GM18907 (cell line): ENCODE data around the gene SF3B4.
A peak's percentile ranks its signal among the peaks of the same experiment; 100 is the strongest.
"Not testable (repeated sequence)": the region's sequence is repeated elsewhere in the genome, so short reads cannot be mapped to it uniquely, and the experiment has no call there.

Source experiments
- ATAC-seq: cut with Tn5 transposase; IDR thresholded peaks from one replicate; pipeline ENCODE4 v1.9.1; 2021; ENCODE audit warnings: mild to moderate bottlenecking, moderate library complexity; ENCODE audit not compliant: unreplicated experiment

The SF3B4 gene

DNA sequence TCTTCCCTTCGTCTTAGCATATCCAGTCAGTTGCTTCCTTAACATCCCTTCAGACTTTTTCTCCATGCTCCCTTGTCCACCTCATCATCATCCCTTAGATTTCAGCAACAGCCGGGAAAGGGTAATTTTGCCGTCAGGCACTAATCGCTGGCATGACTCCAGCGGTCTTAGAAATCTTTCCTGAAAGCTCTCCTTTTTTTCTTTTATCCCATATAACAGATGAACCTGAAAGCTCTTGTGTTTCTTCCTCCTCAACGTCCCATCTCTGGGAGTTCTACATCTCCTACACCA is 38.7 kb downstream of the SF3B4 start:
- no peak for ATAC-seq

DNA sequence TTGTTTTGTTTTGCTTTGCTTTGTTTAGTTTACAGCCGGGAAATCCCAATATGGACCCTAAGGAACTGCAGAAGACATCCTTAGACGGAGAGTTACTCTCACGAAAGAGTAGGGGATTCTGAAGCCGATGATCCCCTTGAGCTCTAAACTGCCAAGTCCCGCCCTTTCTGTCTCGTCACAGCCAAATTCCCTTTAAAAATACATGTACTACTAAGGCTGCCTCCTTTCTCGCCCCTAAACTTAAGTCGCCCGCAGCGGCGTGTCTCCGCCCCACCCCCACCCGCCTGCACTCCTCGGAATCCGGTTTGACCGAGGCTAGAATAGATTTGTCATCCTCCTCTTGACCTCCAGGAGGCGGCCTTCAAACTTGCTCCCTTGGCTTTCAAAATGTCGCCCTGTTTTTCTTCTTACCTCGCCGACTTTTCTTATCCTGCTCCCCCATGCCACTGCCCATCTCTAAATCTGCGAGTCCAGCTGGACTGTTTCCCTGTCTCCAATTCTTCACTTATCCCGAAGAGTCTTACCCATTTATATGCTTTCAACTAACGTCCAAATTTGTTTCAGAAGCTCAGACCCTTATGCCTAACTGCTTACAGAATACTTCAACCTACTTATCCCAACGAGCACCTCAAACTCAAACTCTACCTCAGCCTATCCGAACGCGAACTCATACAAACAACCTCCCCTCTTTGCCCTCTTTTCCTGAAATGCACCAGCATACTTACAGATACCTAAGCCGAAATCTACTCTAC is 39.2 kb downstream of the SF3B4 start:
- no peak for ATAC-seq

DNA sequence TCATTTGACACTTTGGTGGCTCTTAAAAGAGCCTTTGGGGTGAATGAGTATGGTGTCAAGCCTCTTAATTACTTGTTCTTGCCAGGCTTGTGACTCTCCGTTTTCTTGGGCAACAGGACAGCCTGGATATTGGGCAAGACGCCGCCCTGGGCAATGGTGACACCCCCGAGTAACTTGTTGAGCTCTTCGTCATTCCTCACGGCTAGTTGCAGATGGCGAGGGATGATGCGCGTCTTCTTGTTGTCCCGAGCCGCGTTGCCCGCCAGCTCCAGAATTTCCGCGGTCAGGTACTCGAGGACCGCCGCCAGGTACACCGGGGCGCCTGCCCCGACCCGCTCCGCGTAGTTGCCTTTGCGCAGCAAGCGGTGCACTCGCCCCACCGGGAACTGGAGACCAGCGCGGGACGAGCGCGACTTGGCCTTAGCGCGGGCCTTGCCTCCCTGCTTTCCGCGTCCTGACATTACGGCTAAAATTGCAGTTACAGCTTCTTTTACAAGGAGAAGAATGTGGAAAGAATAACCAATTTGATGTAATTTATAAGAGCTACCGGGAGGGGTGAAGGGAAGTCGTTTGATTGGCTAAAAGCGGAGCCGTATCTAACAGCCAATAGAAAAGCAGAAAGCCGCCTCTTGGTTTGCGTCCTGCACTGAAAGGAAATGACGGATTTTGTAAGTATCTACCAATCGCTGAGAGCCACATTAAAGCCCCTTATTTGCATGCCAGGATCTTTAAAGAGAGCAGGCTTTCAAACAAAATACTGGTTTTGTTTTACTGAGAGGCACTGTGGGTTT is 40.0 kb downstream of the SF3B4 start:
- peak; percentile 55 for ATAC-seq

- ATAC-seq, result not testable (repeated sequence)
These were observed 40.5 kb downstream of the SF3B4 start for GRCh38 chr1:149887196-149887455.

DNA sequence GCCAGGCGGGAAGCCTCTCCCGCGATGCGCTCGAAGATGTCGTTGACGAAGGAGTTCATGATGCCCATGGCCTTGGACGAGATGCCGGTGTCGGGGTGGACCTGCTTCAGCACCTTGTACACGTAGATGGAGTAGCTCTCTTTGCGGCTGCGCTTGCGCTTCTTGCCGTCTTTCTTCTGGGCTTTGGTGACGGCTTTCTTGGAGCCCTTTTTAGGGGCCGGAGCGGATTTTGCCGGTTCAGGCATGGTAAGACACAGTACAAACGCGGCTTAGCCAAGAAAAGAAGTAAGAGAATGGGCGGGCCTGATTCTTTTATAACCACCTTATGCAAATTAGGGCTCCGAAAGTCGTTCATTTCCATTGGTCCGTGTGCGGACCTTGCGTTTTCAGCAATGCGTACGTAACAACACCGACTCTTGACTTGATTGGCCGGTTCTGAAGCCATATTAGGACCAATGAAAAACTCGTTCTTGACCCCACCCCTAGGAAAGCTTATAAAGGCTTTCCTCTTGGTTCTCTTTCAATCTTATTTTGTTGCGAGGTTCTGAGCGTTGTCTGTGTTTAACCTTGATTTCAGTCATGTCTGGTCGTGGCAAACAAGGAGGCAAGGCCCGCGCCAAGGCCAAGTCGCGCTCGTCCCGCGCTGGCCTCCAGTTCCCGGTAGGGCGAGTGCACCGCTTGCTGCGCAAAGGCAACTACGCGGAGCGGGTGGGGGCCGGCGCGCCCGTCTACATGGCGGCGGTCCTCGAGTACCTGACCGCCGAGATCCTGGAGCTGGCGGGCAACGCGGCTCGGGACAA is 41.0 kb downstream of the SF3B4 start:
- peak; percentile 69 for ATAC-seq

DNA sequence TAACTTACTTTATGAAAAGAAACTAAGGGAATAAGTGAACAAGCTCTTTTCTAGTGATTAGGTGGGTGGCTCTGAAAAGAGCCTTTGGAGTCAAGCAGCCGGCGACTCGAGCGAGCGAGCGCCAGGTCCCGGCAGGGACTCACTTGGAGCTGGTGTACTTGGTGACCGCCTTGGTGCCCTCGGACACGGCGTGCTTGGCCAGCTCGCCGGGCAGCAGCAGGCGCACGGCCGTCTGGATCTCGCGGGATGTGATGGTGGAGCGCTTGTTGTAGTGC is 41.5 kb downstream of the SF3B4 start:
- ATAC-seq, result not testable (repeated sequence)

DNA sequence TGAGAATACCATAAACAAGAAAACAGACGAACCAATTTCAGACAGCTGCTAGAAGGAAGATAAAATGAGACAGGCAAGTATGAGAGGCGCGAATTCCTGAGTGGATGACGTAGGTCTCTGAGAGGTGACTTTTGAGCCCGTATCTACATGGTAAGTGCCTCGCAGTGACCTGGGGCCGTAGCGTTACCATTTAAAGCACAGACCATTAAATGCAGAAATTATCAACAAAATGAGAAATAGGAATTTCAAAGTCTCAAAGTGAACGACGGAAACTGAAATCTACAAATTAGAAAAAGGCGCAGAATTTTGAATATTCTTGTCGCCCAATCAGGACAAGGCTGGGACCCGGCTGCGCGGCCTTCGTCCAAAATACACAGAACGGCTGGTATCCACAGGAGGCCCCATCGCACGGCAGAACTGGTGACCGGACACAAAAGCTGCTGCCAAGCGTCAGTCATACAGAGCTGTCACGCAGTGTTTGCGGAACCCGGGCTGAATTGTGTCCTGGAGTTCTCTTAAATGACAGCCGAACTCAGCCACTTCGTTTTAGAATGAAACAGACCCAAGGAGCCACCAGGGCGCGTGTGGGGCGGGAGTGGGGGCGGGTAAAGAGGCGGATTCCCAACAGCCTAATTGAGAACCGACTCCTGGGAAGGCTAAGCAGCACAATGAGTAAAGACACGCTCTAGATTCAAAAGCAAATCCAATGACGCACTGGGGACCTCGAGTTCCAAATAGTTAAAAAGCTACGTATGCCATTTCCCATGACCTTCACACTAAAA is 42.1 kb downstream of the SF3B4 start:
- no peak for ATAC-seq

- no peak for ATAC-seq
These were observed 42.9 kb downstream of the SF3B4 start for GRCh38 chr1:149884433-149885338.

DNA sequence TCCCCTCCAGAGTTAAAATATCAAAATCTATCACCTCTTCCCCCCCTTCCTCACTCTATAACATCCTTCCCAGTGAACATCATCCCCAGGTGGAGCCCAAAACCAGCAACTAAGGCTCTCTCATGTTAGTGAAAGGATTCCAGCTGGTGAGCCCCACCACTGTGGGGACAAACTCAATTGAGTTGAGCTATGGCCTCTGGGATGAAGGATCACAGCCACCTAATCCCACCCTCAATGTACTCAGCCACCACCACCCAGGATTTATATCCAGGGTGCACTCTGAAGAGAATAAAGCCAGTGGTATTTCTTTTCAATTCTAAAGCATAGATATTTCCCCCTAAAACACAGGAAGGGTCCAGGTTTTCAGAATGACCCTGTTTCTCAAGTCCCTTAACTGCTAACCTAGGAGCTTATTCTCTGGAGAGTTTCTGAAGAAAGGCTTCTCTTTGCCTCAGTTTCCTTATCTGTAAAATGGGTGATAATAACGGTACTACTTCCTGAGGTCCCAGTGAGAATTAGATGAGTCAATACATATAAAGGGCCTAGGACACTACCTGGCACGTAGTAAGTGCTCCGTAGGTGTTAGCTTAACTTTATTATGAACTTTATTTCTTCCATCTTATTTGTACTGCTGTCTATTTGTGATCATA is 43.9 kb downstream of the SF3B4 start:
- ATAC-seq, result no peak

- ATAC-seq, result no peak
These were observed 45.7 kb downstream of the SF3B4 start for GRCh38 chr1:149881876-149882275.

DNA sequence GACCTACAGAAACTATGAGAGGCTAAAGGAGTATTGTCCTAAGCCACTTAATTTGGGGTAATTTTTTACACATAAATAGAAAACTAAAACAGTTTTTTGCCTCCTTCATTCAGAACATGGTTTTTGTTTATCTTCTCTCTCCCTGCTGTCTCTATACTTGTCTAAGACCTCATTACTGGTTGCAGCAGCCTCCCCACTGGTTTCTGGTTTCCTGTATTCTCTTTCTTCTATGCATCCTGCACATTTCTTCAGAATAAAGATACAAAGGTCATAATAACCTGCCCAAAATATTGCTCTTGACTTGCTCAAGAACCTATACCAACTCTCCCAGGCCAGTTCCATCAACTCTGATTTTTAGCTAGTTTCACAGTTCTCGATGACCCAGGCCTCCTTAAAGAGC is 48.0 kb downstream of the SF3B4 start:
- no peak for ATAC-seq

GRCh38 chr1:149877211-149877946 is 50.2 kb downstream of the SF3B4 start:
- no peak for ATAC-seq
